SK-N-SH (cell line): ENCODE data around the gene MYLK. TPM values are rescaled to one million over a fixed set of nuclear protein-coding genes. Genes with fewer than 3 reads are reported as not detected.

Experiments used
- CTCF ChIA-PET: fragments of 300-600, 350-600 bp; formaldehyde crosslinking; extraction: SDS; loops from one replicate; lab custom pipeline; 2021; lab: Yijun Ruan, JAX
- POLR2A ChIA-PET: fragments of 350-600 bp; sonication (Branson Sonifier 250); formaldehyde crosslinking; extraction: SDS; loops from one replicate; lab custom pipeline; 2020; ENCODE audit warnings: antibody characterized with exemption, inconsistent platforms; lab: Yijun Ruan, JAX
- DNase-seq: peaks from one replicate; pipeline ENCODE4 v3.0.0; 2012
- H2AFZ ChIP-seq: fragments of 200-600 bp; sonication (generic); 2 replicates; pipeline ENCODE4 v1.8.1; 2016; ENCODE audit warnings: antibody characterized with exemption, mild to moderate bottlenecking, low read depth
- H3F3A ChIP-seq: fragments of 200-600 bp; sonication (generic); replicated peaks from 2 replicates; pipeline ENCODE3; 2016; ENCODE audit warnings: antibody characterized with exemption, mild to moderate bottlenecking; ENCODE audit not compliant: insufficient read depth
- H3K27ac ChIP-seq, 2 experiments: fragments of 200-500 bp in 1 of 2; fragments of 200-600 bp in 1 of 2; sonication (Bioruptor generic) in 1 of 2; sonication (generic), shearing (Covaris generic) in 1 of 2; 2 replicates each; pipeline versions ENCODE4 v1.5.1 to v1.6.1; 2014 to 2016; ENCODE audit warnings: low read depth in 2 of 2, inconsistent platforms in 1 of 2, low read length in 1 of 2, mild to moderate bottlenecking in 1 of 2, mixed read lengths in 1 of 2
- H3K27me3 ChIP-seq: fragments of 200-600 bp; sonication (generic), shearing (Covaris generic); 2 replicates; pipeline ENCODE4 v1.6.1; 2016; ENCODE audit warnings: mixed run types; ENCODE audit not compliant: insufficient read depth
- H3K36me3 ChIP-seq, 2 experiments: fragments of 200-500 bp in 1 of 2; fragments of 200-600 bp in 1 of 2; sonication (Bioruptor generic) in 1 of 2; sonication (generic) in 1 of 2; replicated peaks in 1 of 2; 2 replicates each; pipeline versions ENCODE3 to v1.5.1; 2014 to 2016; ENCODE audit warnings: low read length in 1 of 2, mild to moderate bottlenecking in 1 of 2; ENCODE audit not compliant: insufficient read depth in 2 of 2, control insufficient read depth in 1 of 2
- H3K4me1 ChIP-seq, 2 experiments: fragments of 200-500 bp in 1 of 2; fragments of 200-600 bp in 1 of 2; sonication (Bioruptor generic) in 1 of 2; sonication (generic), shearing (Covaris generic) in 1 of 2; 2 replicates each; pipeline versions ENCODE4 v1.5.1 to v1.6.1; 2014 to 2016; ENCODE audit warnings: low read depth in 1 of 2, low read length in 1 of 2, mixed run types in 1 of 2; ENCODE audit not compliant: insufficient read depth in 2 of 2, control insufficient read depth in 1 of 2
- H3K4me2 ChIP-seq: fragments of 200-600 bp; sonication (generic), shearing (Covaris generic); 2 replicates; pipeline ENCODE4 v1.6.1; 2017; ENCODE audit warnings: mixed run types
- H3K4me3 ChIP-seq, 2 experiments: fragments of 200-500 bp in 1 of 2; fragments of 200-600 bp in 1 of 2; sonication (Bioruptor generic) in 1 of 2; sonication (generic), shearing (Covaris generic) in 1 of 2; 2 replicates each; pipeline versions ENCODE4 v1.5.1 to v1.8.1; 2014 to 2016; ENCODE audit warnings: low read depth in 2 of 2, inconsistent platforms in 1 of 2, low read length in 1 of 2, mild to moderate bottlenecking in 1 of 2, mixed read lengths in 1 of 2, moderate library complexity in 1 of 2
- H3K79me2 ChIP-seq: fragments of 200-600 bp; sonication (generic); 2 replicates; pipeline ENCODE4 v1.8.1; 2017; ENCODE audit warnings: mild to moderate bottlenecking; ENCODE audit not compliant: insufficient read depth
- H3K9ac ChIP-seq: fragments of 200-600 bp; sonication (generic); 2 replicates; pipeline ENCODE4 v1.6.1; 2017; ENCODE audit warnings: mixed run types
- H3K9me2 ChIP-seq: fragments of 200-600 bp; sonication (generic); 2 replicates; pipeline ENCODE4 v1.6.1; 2017; ENCODE audit warnings: mixed run types
- H3K9me3 ChIP-seq: fragments of 200-600 bp; sonication (generic); 2 replicates; pipeline ENCODE4 v1.6.1; 2017; ENCODE audit warnings: mixed run types, mild to moderate bottlenecking, moderate library complexity
- H4K20me1 ChIP-seq: fragments of 200-600 bp; sonication (generic); 2 replicates; pipeline ENCODE4 v1.6.1; 2017; ENCODE audit warnings: mild to moderate bottlenecking, mixed run types; ENCODE audit not compliant: insufficient read depth
- FOSL2 ChIP-seq: IDR thresholded peaks from 2 replicates; pipeline ENCODE4 v1.4.0; 2012; ENCODE audit warnings: low read depth, mild to moderate bottlenecking, moderate library complexity, borderline replicate concordance
- GABPA ChIP-seq: IDR thresholded peaks from 2 replicates; pipeline ENCODE4 v1.4.0; 2012; ENCODE audit warnings: low read depth, mild to moderate bottlenecking
- GATA2 ChIP-seq: sonication (generic); formaldehyde crosslinking; IDR thresholded peaks from 2 replicates; pipeline ENCODE4 v1.5.0; 2020; ENCODE audit warnings: mild to moderate bottlenecking, missing genetic modification reagents
- MEF2A ChIP-seq: IDR thresholded peaks from 2 replicates; pipeline ENCODE4 v1.4.0; 2012; ENCODE audit warnings: low read depth, borderline replicate concordance
- NRF1 ChIP-seq: IDR thresholded peaks from 2 replicates; pipeline ENCODE4 v1.6.1; 2012; ENCODE audit warnings: low read depth, mild to moderate bottlenecking, low read length
- POLR2AphosphoS5 ChIP-seq: IDR thresholded peaks from 2 replicates; pipeline ENCODE4 v1.6.1; 2012; ENCODE audit warnings: low read depth, low read length
- SMC3 ChIP-seq: IDR thresholded peaks from 2 replicates; pipeline ENCODE4 v1.6.1; 2012; ENCODE audit warnings: low read depth, low read length, improper control_type of control experiment
- YY1 ChIP-seq: IDR thresholded peaks from 2 replicates; pipeline ENCODE4 v1.4.0; 2012; ENCODE audit warnings: low read depth, mild to moderate bottlenecking
- WGBS: methylation state at CpG from one replicate; pipeline ENCODE4 v1.1.6; 2017; ENCODE audit warnings: low lambda C conversion rate; 5-methylcytosine and 5-hydroxymethylcytosine counted together
- polyA plus RNA-seq, 3 experiments: library from polyadenylated mRNA; depleted of rRNA; stranded (reverse); fragments of >200 nt; gene quantifications; 2 replicates each; pipeline ENCODE4 v1.2.3, GENCODE V29; 2012
- TF ChIP-seq, protein P1 (sequence below): fragments of 200-600 bp; sonication (generic); IDR thresholded peaks from 2 replicates; pipeline ENCODE4 v1.6.1; 2017; ENCODE audit warnings: antibody characterized with exemption, mild to moderate bottlenecking, moderate library complexity
- TF ChIP-seq, protein P2 (sequence below): IDR thresholded peaks from 2 replicates; pipeline ENCODE4; 2012
- TF ChIP-seq, protein P3 (sequence below): fragments of 150-350 bp; IDR thresholded peaks from 2 replicates; pipeline ENCODE4 v1.6.1; 2017; ENCODE audit warnings: antibody characterized with exemption, low read length, low read depth, borderline replicate concordance
- TF ChIP-seq, protein P4 (sequence below): fragments of 150-350 bp; IDR thresholded peaks from 2 replicates; pipeline ENCODE4 v1.6.1; 2016; ENCODE audit warnings: mild to moderate bottlenecking, low read depth, low read length

MYLK gene
- polyA plus RNA-seq, 1 of the 3 experiments (the other 2 are of a cell fraction), result 272 TPM

DNA sequence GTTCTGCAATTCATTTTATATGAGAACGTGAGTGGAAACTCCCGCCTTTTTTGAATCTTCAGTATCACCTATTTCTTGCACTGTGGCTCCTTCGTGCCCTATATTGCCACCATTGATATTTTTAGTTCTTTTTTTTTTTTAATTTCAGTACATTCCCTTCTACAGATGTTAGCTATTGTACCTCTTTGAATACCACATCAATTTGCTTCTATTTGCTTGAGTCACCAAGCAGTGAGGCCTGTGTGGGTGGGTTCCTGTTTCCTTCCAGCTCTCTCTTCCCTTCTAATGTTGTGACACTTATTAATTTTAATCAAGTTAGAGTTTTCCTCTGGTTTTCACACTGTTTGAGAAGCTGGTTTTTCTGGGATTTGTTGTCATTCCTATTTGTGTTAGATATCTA, 308.0 kb downstream of the MYLK start:
- no peaks in the 10 kb centered on the region; a peak in 1 of 4 replicates for H3K4me1 ChIP-seq
- H3F3A ChIP-seq, result no peaks in the 10 kb centered on the region
- H3K79me2 ChIP-seq, result no peaks in the 10 kb centered on the region
- no peak overlapping the region for H3K4me3 ChIP-seq
- H3K27me3 ChIP-seq, result no peaks in the 10 kb centered on the region
- no peak for DNase-seq
- H3K27ac ChIP-seq, result no peak overlapping the region
- H3K9me2 ChIP-seq, result no peaks in the 10 kb centered on the region
- 94% methylated on average over 3 of the region's 3 CpGs for WGBS
- no peaks in the 10 kb centered on the region for H4K20me1 ChIP-seq
- TF ChIP-seq POLR2AphosphoS5, result no peak
- TF ChIP-seq, protein P1, sequence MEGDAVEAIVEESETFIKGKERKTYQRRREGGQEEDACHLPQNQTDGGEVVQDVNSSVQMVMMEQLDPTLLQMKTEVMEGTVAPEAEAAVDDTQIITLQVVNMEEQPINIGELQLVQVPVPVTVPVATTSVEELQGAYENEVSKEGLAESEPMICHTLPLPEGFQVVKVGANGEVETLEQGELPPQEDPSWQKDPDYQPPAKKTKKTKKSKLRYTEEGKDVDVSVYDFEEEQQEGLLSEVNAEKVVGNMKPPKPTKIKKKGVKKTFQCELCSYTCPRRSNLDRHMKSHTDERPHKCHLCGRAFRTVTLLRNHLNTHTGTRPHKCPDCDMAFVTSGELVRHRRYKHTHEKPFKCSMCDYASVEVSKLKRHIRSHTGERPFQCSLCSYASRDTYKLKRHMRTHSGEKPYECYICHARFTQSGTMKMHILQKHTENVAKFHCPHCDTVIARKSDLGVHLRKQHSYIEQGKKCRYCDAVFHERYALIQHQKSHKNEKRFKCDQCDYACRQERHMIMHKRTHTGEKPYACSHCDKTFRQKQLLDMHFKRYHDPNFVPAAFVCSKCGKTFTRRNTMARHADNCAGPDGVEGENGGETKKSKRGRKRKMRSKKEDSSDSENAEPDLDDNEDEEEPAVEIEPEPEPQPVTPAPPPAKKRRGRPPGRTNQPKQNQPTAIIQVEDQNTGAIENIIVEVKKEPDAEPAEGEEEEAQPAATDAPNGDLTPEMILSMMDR, result no peak
- no peak for TF ChIP-seq GATA2
- no peak for TF ChIP-seq MEF2A
- no peak for TF ChIP-seq NRF1
- no peak for TF ChIP-seq SMC3
- TF ChIP-seq, all 33 proteins: peak for 0
- ChIA-PET CTCF (interaction anchor here (0.6 to 2.4 kb wide), 6 partner anchors 11 to 458 kb away, joined by 3 to 10 read pairs (median 3); no protein-coding TSS in a partner anchor), POLR2A (no interaction called here)
- Histone ChIP-seq H3K9ac (no peak overlapping the region), H3K36me3 (peaks cover 12 to 23% of the 10 kb centered on the region in 2 experiments), H3K4me2 (no peak overlapping the region), H2AFZ (no peak overlapping the region), H3K9me3 (no peaks in the 10 kb centered on the region)

DNA sequence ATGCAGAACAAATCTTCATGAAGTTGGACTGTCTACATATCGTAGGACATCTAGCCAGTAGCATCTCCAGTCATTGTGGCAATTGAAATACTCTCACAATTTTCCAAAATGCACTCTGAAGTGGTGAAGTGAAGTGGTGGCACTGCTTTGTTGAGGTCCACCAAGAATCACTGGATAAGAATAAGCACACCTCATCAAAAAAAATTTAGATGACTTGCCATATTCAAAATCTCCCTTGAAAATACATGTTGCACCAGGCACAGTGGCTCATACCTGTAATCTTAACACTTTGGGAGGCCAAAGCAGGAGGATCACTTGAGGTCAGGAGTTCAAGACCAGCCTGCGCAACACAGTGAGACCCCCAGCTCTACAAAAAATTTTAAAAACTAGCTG, 312.2 kb downstream of the MYLK start:
- Histone ChIP-seq H3K79me2 (no peaks in the 10 kb centered on the region), H3K4me3 (no peak overlapping the region), H3K9me2 (no peaks in the 10 kb centered on the region), H3K4me2 (no peak overlapping the region), H3K27ac (no peak overlapping the region), H4K20me1 (no peaks in the 10 kb centered on the region), H2AFZ (no peak overlapping the region), H3K27me3 (no peaks in the 10 kb centered on the region), H3F3A (no peaks in the 10 kb centered on the region), H3K36me3 (peaks cover 5 to 9% of the 10 kb centered on the region in 2 experiments), H3K9me3 (no peaks in the 10 kb centered on the region), H3K9ac (no peak overlapping the region), H3K4me1 (peaks cover 0 to 5% of the 10 kb centered on the region in 2 experiments; a peak in 2 of 4 replicates)
- ChIA-PET CTCF (interaction anchor here (1.1 to 5.4 kb wide), 4 partner anchors 12 to 302 kb away, joined by 3 to 46 read pairs (median 4); no protein-coding TSS in a partner anchor), POLR2A (no interaction called here)
- no peak for TF ChIP-seq MEF2A
- no peak for TF ChIP-seq YY1
- TF ChIP-seq, protein P2, sequence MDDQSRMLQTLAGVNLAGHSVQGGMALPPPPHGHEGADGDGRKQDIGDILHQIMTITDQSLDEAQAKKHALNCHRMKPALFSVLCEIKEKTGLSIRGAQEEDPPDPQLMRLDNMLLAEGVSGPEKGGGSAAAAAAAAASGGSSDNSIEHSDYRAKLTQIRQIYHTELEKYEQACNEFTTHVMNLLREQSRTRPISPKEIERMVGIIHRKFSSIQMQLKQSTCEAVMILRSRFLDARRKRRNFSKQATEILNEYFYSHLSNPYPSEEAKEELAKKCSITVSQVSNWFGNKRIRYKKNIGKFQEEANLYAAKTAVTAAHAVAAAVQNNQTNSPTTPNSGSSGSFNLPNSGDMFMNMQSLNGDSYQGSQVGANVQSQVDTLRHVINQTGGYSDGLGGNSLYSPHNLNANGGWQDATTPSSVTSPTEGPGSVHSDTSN, result no peak
- no peak for TF ChIP-seq POLR2AphosphoS5
- TF ChIP-seq FOSL2, result no peak
- TF ChIP-seq GABPA, result no peak
- TF ChIP-seq, protein P3, sequence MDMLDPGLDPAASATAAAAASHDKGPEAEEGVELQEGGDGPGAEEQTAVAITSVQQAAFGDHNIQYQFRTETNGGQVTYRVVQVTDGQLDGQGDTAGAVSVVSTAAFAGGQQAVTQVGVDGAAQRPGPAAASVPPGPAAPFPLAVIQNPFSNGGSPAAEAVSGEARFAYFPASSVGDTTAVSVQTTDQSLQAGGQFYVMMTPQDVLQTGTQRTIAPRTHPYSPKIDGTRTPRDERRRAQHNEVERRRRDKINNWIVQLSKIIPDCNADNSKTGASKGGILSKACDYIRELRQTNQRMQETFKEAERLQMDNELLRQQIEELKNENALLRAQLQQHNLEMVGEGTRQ, result no peak
- TF ChIP-seq NRF1, result no peak
- TF ChIP-seq, protein P4, sequence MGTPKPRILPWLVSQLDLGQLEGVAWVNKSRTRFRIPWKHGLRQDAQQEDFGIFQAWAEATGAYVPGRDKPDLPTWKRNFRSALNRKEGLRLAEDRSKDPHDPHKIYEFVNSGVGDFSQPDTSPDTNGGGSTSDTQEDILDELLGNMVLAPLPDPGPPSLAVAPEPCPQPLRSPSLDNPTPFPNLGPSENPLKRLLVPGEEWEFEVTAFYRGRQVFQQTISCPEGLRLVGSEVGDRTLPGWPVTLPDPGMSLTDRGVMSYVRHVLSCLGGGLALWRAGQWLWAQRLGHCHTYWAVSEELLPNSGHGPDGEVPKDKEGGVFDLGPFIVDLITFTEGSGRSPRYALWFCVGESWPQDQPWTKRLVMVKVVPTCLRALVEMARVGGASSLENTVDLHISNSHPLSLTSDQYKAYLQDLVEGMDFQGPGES, result no peak
- WGBS, result 100% methylated on average over 2 of the region's 2 CpGs
- DNase-seq, result no peak
